ENCODE data around the gene GLCCI1.

The GLCCI1 gene

GRCh38 chr7:8112685-8113084 lies 144.1 kb downstream of the GLCCI1 start:
- Histone ChIP-seq H3K18ac (ENCODE audit: low read depth in 1 of 2, low read length in 2 of 2) (no peak overlapping the region), H3K4ac (ENCODE audit: low read depth in 1 of 2, low read length in 2 of 2) (no peak overlapping the region), H3K23ac (ENCODE audit: low read length in 2 of 2) (no peak overlapping the region), H3K14ac (ENCODE audit: low read length in 2 of 2) (no peak overlapping the region), H2BK12ac (ENCODE audit: low read length in 2 of 2) (no peak overlapping the region), H2AFZ (ENCODE audit: low read depth, low read length) (no peak overlapping the region), H3K4me1 (ENCODE audit: control insufficient read depth, insufficient read depth, low read depth, low read length) (peaks cover 20% of the 10 kb centered on the region), H4K91ac (ENCODE audit: low read length) (no peak overlapping the region), H3K36me3 (ENCODE audit: control insufficient read depth in 1 of 2, insufficient read depth in 2 of 2, low read depth in 1 of 2, low read length in 2 of 2) (no peaks in the 10 kb centered on the region), H3K4me3 (ENCODE audit: insufficient read depth in 1 of 2, low read depth in 1 of 2, low read length in 2 of 2) (no peak overlapping the region), H3K9me3 (ENCODE audit: control insufficient read depth, low read length) (no peaks in the 10 kb centered on the region), H2BK5ac (ENCODE audit: low read depth, low read length, poor library complexity, severe bottlenecking) (no peak overlapping the region), H3K27me3 (ENCODE audit: control insufficient read depth in 1 of 2, insufficient read depth in 1 of 2, low read length in 2 of 2) (no peaks in the 10 kb centered on the region), H2AK5ac (ENCODE audit: low read length, severe bottlenecking) (peak overlapping the region; percentile 47), H3K79me1 (replicated peaks; ENCODE audit: low read length, poor library complexity, severe bottlenecking) (no peaks in the 10 kb centered on the region), H3K9ac (ENCODE audit: low read length) (no peak overlapping the region), H4K8ac (ENCODE audit: low read length) (no peak overlapping the region), H3K4me2 (ENCODE audit: low read length, poor library complexity, severe bottlenecking) (no peak overlapping the region), H2BK15ac (ENCODE audit: low read depth, poor library complexity, severe bottlenecking) (no peak overlapping the region), H2BK120ac (ENCODE audit: low read depth, low read length) (no peak overlapping the region), H3K27ac (ENCODE audit: low read length, poor library complexity, severe bottlenecking) (no peak overlapping the region)
- WGBS, result 89% methylated on average over 2 of the region's 2 CpGs
- DNase-seq, result no peak

GRCh38 chr7:8113184-8113583 lies 144.6 kb downstream of the GLCCI1 start:
- WGBS, result 87% methylated on average over 3 of the region's 3 CpGs
- peak overlapping the region; percentile 64 for H2AK5ac ChIP-seq (ENCODE audit: low read length, severe bottlenecking)
- peaks cover 20% of the 10 kb centered on the region for H3K4me1 ChIP-seq (ENCODE audit: control insufficient read depth, insufficient read depth, low read depth, low read length)
- no peak overlapping the region for H2BK12ac ChIP-seq (ENCODE audit: low read length in 2 of 2)
- H3K14ac ChIP-seq (ENCODE audit: low read length in 2 of 2), result no peak overlapping the region
- no peaks in the 10 kb centered on the region for H3K36me3 ChIP-seq (ENCODE audit: control insufficient read depth in 1 of 2, insufficient read depth in 2 of 2, low read depth in 1 of 2, low read length in 2 of 2)
- H3K27ac ChIP-seq (ENCODE audit: low read length, poor library complexity, severe bottlenecking), result no peak overlapping the region
- no peak overlapping the region for H4K8ac ChIP-seq (ENCODE audit: low read length)
- no peak overlapping the region for H3K4me3 ChIP-seq (ENCODE audit: insufficient read depth in 1 of 2, low read depth in 1 of 2, low read length in 2 of 2)
- H3K9me3 ChIP-seq (ENCODE audit: control insufficient read depth, low read length), result no peaks in the 10 kb centered on the region
- H2BK120ac ChIP-seq (ENCODE audit: low read depth, low read length), result no peak overlapping the region
- no peaks in the 10 kb centered on the region for H3K27me3 ChIP-seq (ENCODE audit: control insufficient read depth in 1 of 2, insufficient read depth in 1 of 2, low read length in 2 of 2)
- no peak overlapping the region for H2AFZ ChIP-seq (ENCODE audit: low read depth, low read length)
- no peak overlapping the region for H2BK5ac ChIP-seq (ENCODE audit: low read depth, low read length, poor library complexity, severe bottlenecking)
- H3K23ac ChIP-seq (ENCODE audit: low read length in 2 of 2), result no peak overlapping the region
- no peak overlapping the region for H3K9ac ChIP-seq (ENCODE audit: low read length)
- H3K18ac ChIP-seq (ENCODE audit: low read depth in 1 of 2, low read length in 2 of 2), result no peak overlapping the region
- no peak for DNase-seq
- H3K79me1 ChIP-seq (replicated peaks; ENCODE audit: low read length, poor library complexity, severe bottlenecking), result no peaks in the 10 kb centered on the region
- H2BK15ac ChIP-seq (ENCODE audit: low read depth, poor library complexity, severe bottlenecking), result no peak overlapping the region
- no peak overlapping the region for H4K91ac ChIP-seq (ENCODE audit: low read length)
- no peak overlapping the region for H3K4me2 ChIP-seq (ENCODE audit: low read length, poor library complexity, severe bottlenecking)
- no peak overlapping the region for H3K4ac ChIP-seq (ENCODE audit: low read depth in 1 of 2, low read length in 2 of 2)

- no peak overlapping the region for H3K9ac ChIP-seq (ENCODE audit: low read length)
Observed at GRCh38 chr7:8114175-8114574, 145.6 kb downstream of the GLCCI1 start.

GRCh38 chr7:8115547-8116402 lies 147.2 kb downstream of the GLCCI1 start:
- no peak overlapping the region for H4K91ac ChIP-seq (ENCODE audit: low read length)
- no peak overlapping the region for H2BK15ac ChIP-seq (ENCODE audit: low read depth, poor library complexity, severe bottlenecking)
- H2AFZ ChIP-seq (ENCODE audit: low read depth, low read length), result no peak overlapping the region
- peaks cover 18% of the 10 kb centered on the region for H3K4me1 ChIP-seq (ENCODE audit: control insufficient read depth, insufficient read depth, low read depth, low read length)
- H3K27ac ChIP-seq (ENCODE audit: low read length, poor library complexity, severe bottlenecking), result no peak overlapping the region
- H4K8ac ChIP-seq (ENCODE audit: low read length), result no peak overlapping the region
- no peak overlapping the region for H2BK5ac ChIP-seq (ENCODE audit: low read depth, low read length, poor library complexity, severe bottlenecking)
- H2AK5ac ChIP-seq (ENCODE audit: low read length, severe bottlenecking), result no peak overlapping the region
- no peaks in the 10 kb centered on the region for H3K79me1 ChIP-seq (replicated peaks; ENCODE audit: low read length, poor library complexity, severe bottlenecking)
- H2BK120ac ChIP-seq (ENCODE audit: low read depth, low read length), result no peak overlapping the region
- H3K9me3 ChIP-seq (ENCODE audit: control insufficient read depth, low read length), result no peaks in the 10 kb centered on the region
- no peak overlapping the region for H3K4me3 ChIP-seq (ENCODE audit: insufficient read depth in 1 of 2, low read depth in 1 of 2, low read length in 2 of 2)
- no peak overlapping the region for H3K4ac ChIP-seq (ENCODE audit: low read depth in 1 of 2, low read length in 2 of 2)
- no peak overlapping the region for H3K9ac ChIP-seq (ENCODE audit: low read length)
- H3K36me3 ChIP-seq (ENCODE audit: control insufficient read depth in 1 of 2, insufficient read depth in 2 of 2, low read depth in 1 of 2, low read length in 2 of 2), result no peaks in the 10 kb centered on the region
- peaks cover 0 to 5% of the 10 kb centered on the region in 2 experiments for H3K27me3 ChIP-seq (ENCODE audit: control insufficient read depth in 1 of 2, insufficient read depth in 1 of 2, low read length in 2 of 2)
- no peak overlapping the region for H3K14ac ChIP-seq (ENCODE audit: low read length in 2 of 2)
- no peak overlapping the region for H3K18ac ChIP-seq (ENCODE audit: low read depth in 1 of 2, low read length in 2 of 2)
- WGBS, result 96% methylated on average over 2 of the region's 3 CpGs
- H3K23ac ChIP-seq (ENCODE audit: low read length in 2 of 2), result no peak overlapping the region
- no peak overlapping the region for H3K4me2 ChIP-seq (ENCODE audit: low read length, poor library complexity, severe bottlenecking)
- H2BK12ac ChIP-seq (ENCODE audit: low read length in 2 of 2), result no peak overlapping the region
- no peak for DNase-seq

More at GRCh38 chr7:8114175-8114574, 145.6 kb downstream of the GLCCI1 start:
- Histone ChIP-seq H3K4ac (ENCODE audit: low read depth in 1 of 2, low read length in 2 of 2) (no peak overlapping the region), H3K14ac (ENCODE audit: low read length in 2 of 2) (no peak overlapping the region), H3K79me1 (replicated peaks; ENCODE audit: low read length, poor library complexity, severe bottlenecking) (no peaks in the 10 kb centered on the region), H2AK5ac (ENCODE audit: low read length, severe bottlenecking) (peak overlapping the region; percentile 9), H2BK120ac (ENCODE audit: low read depth, low read length) (no peak overlapping the region), H3K36me3 (ENCODE audit: control insufficient read depth in 1 of 2, insufficient read depth in 2 of 2, low read depth in 1 of 2, low read length in 2 of 2) (no peaks in the 10 kb centered on the region), H2BK15ac (ENCODE audit: low read depth, poor library complexity, severe bottlenecking) (no peak overlapping the region), H3K18ac (ENCODE audit: low read depth in 1 of 2, low read length in 2 of 2) (no peak overlapping the region), H2BK5ac (ENCODE audit: low read depth, low read length, poor library complexity, severe bottlenecking) (no peak overlapping the region), H3K27ac (ENCODE audit: low read length, poor library complexity, severe bottlenecking) (no peak overlapping the region), H3K4me3 (ENCODE audit: insufficient read depth in 1 of 2, low read depth in 1 of 2, low read length in 2 of 2) (no peak overlapping the region), H4K8ac (ENCODE audit: low read length) (no peak overlapping the region), H2AFZ (ENCODE audit: low read depth, low read length) (no peak overlapping the region), H3K9me3 (ENCODE audit: control insufficient read depth, low read length) (no peaks in the 10 kb centered on the region), H3K27me3 (ENCODE audit: control insufficient read depth in 1 of 2, insufficient read depth in 1 of 2, low read length in 2 of 2) (no peaks in the 10 kb centered on the region), H3K23ac (ENCODE audit: low read length in 2 of 2) (no peak overlapping the region), H3K4me1 (ENCODE audit: control insufficient read depth, insufficient read depth, low read depth, low read length) (peaks cover 20% of the 10 kb centered on the region), H3K4me2 (ENCODE audit: low read length, poor library complexity, severe bottlenecking) (no peak overlapping the region), H2BK12ac (ENCODE audit: low read length in 2 of 2) (no peak overlapping the region), H4K91ac (ENCODE audit: low read length) (no peak overlapping the region)
- DNase-seq, result no peak
- WGBS, result 87% methylated on average over 3 of the region's 4 CpGs
